Smooth muscle cell (in vitro differentiated cells): ENCODE measurements around the gene DNMT1. TPM values are rescaled to one million over a fixed set of nuclear protein-coding genes. Genes with fewer than 3 reads are reported as not detected.

ENCODE experiments used
- DNase-seq: peaks from one replicate; lab custom pipeline; 2025; ENCODE audit not compliant: unreplicated experiment; lab: John Stamatoyannopoulos, UW
- H2AFZ ChIP-seq: fragments of 200-600 bp; sonication (generic); 2 replicates; pipeline ENCODE4 v1.6.0; 2016; ENCODE audit warnings: antibody characterized with exemption, low read depth, mild to moderate bottlenecking
- H3F3A ChIP-seq: fragments of 200-600 bp; sonication (generic); 2 replicates; pipeline ENCODE4 v1.6.0; 2017; ENCODE audit warnings: antibody characterized with exemption, low read depth
- H3K27ac ChIP-seq: fragments of 200-600 bp; sonication (generic); 2 replicates; pipeline ENCODE4 v1.5.1; 2016; ENCODE audit warnings: low read depth, mild to moderate bottlenecking
- H3K27me3 ChIP-seq: fragments of 200-600 bp; sonication (generic); 2 replicates; pipeline ENCODE4 v1.6.1; 2016; ENCODE audit warnings: low read depth, mild to moderate bottlenecking
- H3K36me3 ChIP-seq: fragments of 200-600 bp; sonication (generic); 2 replicates; pipeline ENCODE4 v1.5.1; 2016; ENCODE audit warnings: low read depth
- H3K4me1 ChIP-seq: fragments of 200-600 bp; sonication (generic); 2 replicates; pipeline ENCODE4 v1.5.1; 2016; ENCODE audit warnings: low read depth
- H3K4me2 ChIP-seq: fragments of 200-600 bp; sonication (generic); 2 replicates; pipeline ENCODE4 v1.6.0; 2016; ENCODE audit warnings: mild to moderate bottlenecking
- H3K4me3 ChIP-seq: fragments of 200-600 bp; sonication (generic); 2 replicates; pipeline ENCODE4 v1.5.1; 2016; ENCODE audit warnings: mild to moderate bottlenecking
- H3K79me2 ChIP-seq: fragments of 200-600 bp; sonication (generic); 2 replicates; pipeline ENCODE4 v1.6.0; 2016; ENCODE audit warnings: low read depth, mild to moderate bottlenecking
- H3K9ac ChIP-seq: fragments of 200-600 bp; sonication (generic); 2 replicates; pipeline ENCODE4 v1.6.0; 2016; ENCODE audit warnings: low read depth
- H3K9me3 ChIP-seq: fragments of 200-600 bp; sonication (generic); replicated peaks from 2 replicates; pipeline ENCODE4 v1.5.1; 2016; ENCODE audit warnings: low read depth
- H4K20me1 ChIP-seq: fragments of 200-600 bp; sonication (generic); 2 replicates; pipeline ENCODE4 v1.6.0; 2016; ENCODE audit warnings: low read depth
- WGBS: methylation state at CpG from one replicate; pipeline ENCODE4 v1.1.7; 2016; ENCODE audit warnings: low lambda C conversion rate; 5-methylcytosine and 5-hydroxymethylcytosine counted together
- polyA plus RNA-seq: library from polyadenylated mRNA; unstranded; fragments of >200 nt; fragmentation: Nextera tagmentation; extraction: Ambion mirVana; gene quantifications from 2 replicates; pipeline ENCODE4 v1.2.1, GENCODE V29; 2016
- total RNA-seq: library from RNA; depleted of rRNA; stranded (reverse); fragments of >200 nt; gene quantifications from 2 replicates; pipeline ENCODE4 v1.2.3, GENCODE V29; 2014
- TF ChIP-seq, protein P1 (sequence below): fragments of 200-600 bp; sonication (generic); IDR thresholded peaks from 2 replicates; pipeline ENCODE4 v1.5.1; 2017; ENCODE audit warnings: borderline replicate concordance, mild to moderate bottlenecking, antibody characterized with exemption; ENCODE audit not compliant: insufficient read depth, poor library complexity, severe bottlenecking

The DNMT1 gene
- total and polyA plus RNA-seq, 2 experiments from 2014 or later, result 39.5 to 56.7 TPM

GRCh38 chr19:10100163-10100785 lies 94.5 kb downstream of the DNMT1 start:
- no peak overlapping the region for H3K4me2 ChIP-seq
- no peaks in the 10 kb centered on the region for H3K4me1 ChIP-seq
- no peak overlapping the region for H3K9ac ChIP-seq
- H3K27me3 ChIP-seq, result no peaks in the 10 kb centered on the region
- H3K36me3 ChIP-seq, result no peaks in the 10 kb centered on the region
- H3K9me3 ChIP-seq, result no peaks in the 10 kb centered on the region
- H3K27ac ChIP-seq, result no peak overlapping the region
- H3K4me3 ChIP-seq, result no peak overlapping the region
- H4K20me1 ChIP-seq, result no peaks in the 10 kb centered on the region
- TF ChIP-seq, protein P1, sequence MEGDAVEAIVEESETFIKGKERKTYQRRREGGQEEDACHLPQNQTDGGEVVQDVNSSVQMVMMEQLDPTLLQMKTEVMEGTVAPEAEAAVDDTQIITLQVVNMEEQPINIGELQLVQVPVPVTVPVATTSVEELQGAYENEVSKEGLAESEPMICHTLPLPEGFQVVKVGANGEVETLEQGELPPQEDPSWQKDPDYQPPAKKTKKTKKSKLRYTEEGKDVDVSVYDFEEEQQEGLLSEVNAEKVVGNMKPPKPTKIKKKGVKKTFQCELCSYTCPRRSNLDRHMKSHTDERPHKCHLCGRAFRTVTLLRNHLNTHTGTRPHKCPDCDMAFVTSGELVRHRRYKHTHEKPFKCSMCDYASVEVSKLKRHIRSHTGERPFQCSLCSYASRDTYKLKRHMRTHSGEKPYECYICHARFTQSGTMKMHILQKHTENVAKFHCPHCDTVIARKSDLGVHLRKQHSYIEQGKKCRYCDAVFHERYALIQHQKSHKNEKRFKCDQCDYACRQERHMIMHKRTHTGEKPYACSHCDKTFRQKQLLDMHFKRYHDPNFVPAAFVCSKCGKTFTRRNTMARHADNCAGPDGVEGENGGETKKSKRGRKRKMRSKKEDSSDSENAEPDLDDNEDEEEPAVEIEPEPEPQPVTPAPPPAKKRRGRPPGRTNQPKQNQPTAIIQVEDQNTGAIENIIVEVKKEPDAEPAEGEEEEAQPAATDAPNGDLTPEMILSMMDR, result no peak
- peaks cover 6% of the 10 kb centered on the region for H3F3A ChIP-seq
- H3K79me2 ChIP-seq, result no peaks in the 10 kb centered on the region
- no peak for DNase-seq
- WGBS, result 92% methylated on average over 5 of the region's 5 CpGs
- no peak overlapping the region for H2AFZ ChIP-seq

DNA sequence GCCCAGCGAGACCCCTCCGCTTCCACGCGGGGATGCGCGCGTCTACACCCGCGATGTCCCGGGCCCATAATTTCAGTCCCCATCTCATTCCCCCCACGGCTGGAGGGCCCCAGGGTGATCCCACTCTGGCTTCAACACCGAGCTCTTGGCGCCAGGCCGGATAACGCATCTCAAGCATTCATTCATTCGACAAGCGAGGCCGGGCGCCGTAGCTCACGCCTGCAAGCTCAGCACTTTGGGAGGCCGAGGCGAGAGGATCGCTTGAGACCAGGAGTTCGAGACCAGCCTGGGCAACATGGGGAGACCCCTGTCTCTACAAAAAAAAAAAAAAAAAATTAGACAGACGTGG lies 98.2 kb downstream of the DNMT1 start:
- Histone ChIP-seq H3K9ac (no peak overlapping the region), H3K36me3 (no peaks in the 10 kb centered on the region), H3K27ac (no peak overlapping the region), H2AFZ (peak overlapping the region; percentile 80), H3K4me1 (no peaks in the 10 kb centered on the region), H3K79me2 (no peaks in the 10 kb centered on the region), H3K27me3 (no peaks in the 10 kb centered on the region), H3K4me2 (peak overlapping the region; percentile 85), H3K9me3 (no peaks in the 10 kb centered on the region), H3F3A (peaks cover 9% of the 10 kb centered on the region), H4K20me1 (no peaks in the 10 kb centered on the region), H3K4me3 (peak overlapping the region; percentile 37)
- TF ChIP-seq, protein P1, result no peak
- DNase-seq, result no peak
- 59% methylated on average over 26 of the region's 26 CpGs for WGBS

GRCh38 chr19:10095948-10096614 lies 98.7 kb downstream of the DNMT1 start:
- no peaks in the 10 kb centered on the region for H3K27me3 ChIP-seq
- H3K4me2 ChIP-seq, result peak overlapping the region; percentile 85
- no peak overlapping the region for H3K27ac ChIP-seq
- no peak overlapping the region for H3K9ac ChIP-seq
- TF ChIP-seq, protein P1, result no peak
- no peaks in the 10 kb centered on the region for H3K9me3 ChIP-seq
- H3K36me3 ChIP-seq, result no peaks in the 10 kb centered on the region
- DNase-seq, result peak; percentile 67
- H3K4me3 ChIP-seq, result peak overlapping the region; percentile 37
- no peaks in the 10 kb centered on the region for H4K20me1 ChIP-seq
- no peaks in the 10 kb centered on the region for H3K4me1 ChIP-seq
- WGBS, result 6% methylated on average over 55 of the region's 97 CpGs
- H3F3A ChIP-seq, result peaks cover 9% of the 10 kb centered on the region
- peak overlapping the region; percentile 80 for H2AFZ ChIP-seq
- no peaks in the 10 kb centered on the region for H3K79me2 ChIP-seq

GRCh38 chr19:10095622-10095947 lies 99.2 kb downstream of the DNMT1 start:
- Histone ChIP-seq H3K27me3 (no peaks in the 10 kb centered on the region), H3K27ac (no peak overlapping the region)

More at GRCh38 chr19:10095622-10095947, 99.2 kb downstream of the DNMT1 start:
- no peak for DNase-seq
- Histone ChIP-seq H3K9me3 (no peaks in the 10 kb centered on the region), H3K4me1 (no peaks in the 10 kb centered on the region), H3F3A (peaks cover 9% of the 10 kb centered on the region), H3K9ac (no peak overlapping the region), H3K79me2 (no peaks in the 10 kb centered on the region), H3K4me3 (no peak overlapping the region), H3K36me3 (no peaks in the 10 kb centered on the region), H2AFZ (peak overlapping the region; percentile 35), H3K4me2 (peak overlapping the region; percentile 58), H4K20me1 (no peaks in the 10 kb centered on the region)
- TF ChIP-seq, protein P1, result no peak
- WGBS, result 63% methylated on average over 7 of the region's 7 CpGs
